ENCODE results near the gene SULT1B1.

GRCh38 chr4:69726971-69727370 is 33.4 kb downstream of the SULT1B1 start:
- TF ChIP-seq MYB (IDR thresholded peaks at IDR 0.05; ENCODE audit: borderline replicate concordance, low read depth, low read length) = no peak
- TF ChIP-seq CTCF (IDR thresholded peaks at IDR 0.05 in 2 of 3, conservative IDR thresholded peaks at IDR 0.05 in 1 of 3; ENCODE audit: control insufficient read depth in 2 of 3, extremely low read depth in 1 of 3, insufficient read depth in 1 of 3, low read depth in 3 of 3, low read length in 3 of 3) = no peak
- no peak for TF ChIP-seq MXI1 (IDR thresholded peaks at IDR 0.05; ENCODE audit: low read depth, low read length)
